Stimulated activated CD8-positive, alpha-beta memory T cell treated with anti-CD3 and anti-CD28 coated beads, Interleukin-7, amount 100 ng/mL, for 24 hours (primary cell): ENCODE results near the gene ZBTB9.
A peak's percentile ranks its signal among the peaks of the same experiment; 100 is the strongest.

Experiments
- DNase-seq: peaks from one replicate; pipeline ENCODE4 v3.0.0-alpha.2; 2020; ENCODE audit warnings: low read depth

Gene ZBTB9

GRCh38 chr6:33454009-33454946, at the start of gene ZBTB9:
Gene ZBTB9, plus strand, starts transcription at chr6:33454576. Its CDS starts 525 bp downstream, at chr6:33455101.
- peak; percentile 81 for DNase-seq

GRCh38 chr6:33404884-33405283, 49.5 kb upstream of the ZBTB9 start:
- no peak for DNase-seq

- DNase-seq, result no peak
Measured at GRCh38 chr6:33405386-33405940, 48.9 kb upstream of the ZBTB9 start.

GRCh38 chr6:33406126-33406525, 48.2 kb upstream of the ZBTB9 start:
- DNase-seq, result no peak

- no peak for DNase-seq
Measured at GRCh38 chr6:33407132-33407718, 47.2 kb upstream of the ZBTB9 start.

- DNase-seq, result peak; percentile 96
Measured at GRCh38 chr6:33410050-33410710, 44.2 kb upstream of the ZBTB9 start.

GRCh38 chr6:33410711-33411631, 43.4 kb upstream of the ZBTB9 start, which contains the start of gene PHF1:
Gene PHF1, plus strand, starts transcription at chr6:33411014. Its CDS starts 1,250 bp downstream, at chr6:33412264.
- DNase-seq, result no peak

- DNase-seq, result no peak
Measured at GRCh38 chr6:33411632-33412005, 42.8 kb upstream of the ZBTB9 start.

GRCh38 chr6:33412140-33413009, 42.0 kb upstream of the ZBTB9 start:
- DNase-seq, result no peak

- no peak for DNase-seq
Measured at GRCh38 chr6:33413241-33414120, 40.9 kb upstream of the ZBTB9 start.

GRCh38 chr6:33414592-33415271, 39.6 kb upstream of the ZBTB9 start:
- no peak for DNase-seq

- DNase-seq, result no peak
Measured at GRCh38 chr6:33415831-33416230, 38.5 kb upstream of the ZBTB9 start.

- DNase-seq, result no peak
Measured at GRCh38 chr6:33416386-33417127, 37.8 kb upstream of the ZBTB9 start.

GRCh38 chr6:33417128-33417902, 37.1 kb upstream of the ZBTB9 start:
- no peak for DNase-seq

- peak; percentile 94 for DNase-seq
Measured at GRCh38 chr6:33417903-33418689, 36.3 kb upstream of the ZBTB9 start, which contains the start of gene CUTA. Gene CUTA, minus strand, starts transcription at chr6:33418107. Its CDS starts 107 bp downstream, at chr6:33418000.

- no peak for DNase-seq
Measured at GRCh38 chr6:33418690-33419291, 35.6 kb upstream of the ZBTB9 start.
